Measurements from ENCODE around the gene LRRN2. TPM values are rescaled to one million over a fixed set of nuclear protein-coding genes. Genes with fewer than 3 reads are reported as not detected.

Gene LRRN2
- total RNA-seq, 1 experiment from 2014 or later, result 5.3 TPM

DNA sequence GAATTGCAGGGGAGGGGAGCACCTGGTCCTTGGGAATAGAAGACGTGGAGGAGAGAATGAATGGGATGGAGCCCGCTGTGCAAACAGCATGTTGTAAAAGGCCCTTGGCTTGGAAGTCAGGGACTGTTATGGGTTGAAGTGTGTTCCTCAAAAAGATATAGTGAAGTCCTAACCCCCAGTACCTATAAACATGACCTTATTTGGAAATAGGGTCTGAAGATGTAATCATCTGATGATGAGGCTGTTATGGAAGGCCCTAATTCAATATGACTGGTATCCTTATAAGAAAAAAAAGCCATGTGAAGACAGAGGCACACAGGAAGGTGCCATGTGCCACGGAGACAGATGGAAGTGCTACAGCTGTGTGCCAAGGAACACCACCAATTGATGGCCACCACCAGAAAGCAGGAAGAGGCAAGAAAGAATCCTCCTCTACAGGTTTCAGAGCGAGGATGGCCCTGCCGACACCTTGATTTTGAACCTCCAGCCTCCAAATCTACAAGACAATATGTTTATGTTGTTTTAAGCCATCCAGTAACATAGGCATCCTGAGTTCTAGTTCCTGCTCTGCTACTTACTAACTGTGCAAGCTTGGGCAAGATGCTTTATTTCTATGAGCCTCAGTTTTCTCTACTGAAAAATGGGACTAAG is 51.2 kb downstream of the LRRN2 start:
- ChIA-PET POLR2A (no interaction called here), CTCF (no interaction called here)
- Mint-ChIP-seq H3K9me3 (peaks cover 9% of the 10 kb centered on the region), H3K4me1 (no peaks in the 10 kb centered on the region), H3K36me3 (peaks cover 3% of the 10 kb centered on the region), H3K27me3 (ENCODE audit: low read depth) (0 out of 2 replicates have a peak, but pooled peaks cover 2% of the 10 kb centered on the region), H3K27ac (no peak overlapping the region), H3K4me3 (no peak overlapping the region)
- DNase-seq (ENCODE audit: low spot score), result no peak
- no peak for ATAC-seq
- TF ChIP-seq, protein P1, sequence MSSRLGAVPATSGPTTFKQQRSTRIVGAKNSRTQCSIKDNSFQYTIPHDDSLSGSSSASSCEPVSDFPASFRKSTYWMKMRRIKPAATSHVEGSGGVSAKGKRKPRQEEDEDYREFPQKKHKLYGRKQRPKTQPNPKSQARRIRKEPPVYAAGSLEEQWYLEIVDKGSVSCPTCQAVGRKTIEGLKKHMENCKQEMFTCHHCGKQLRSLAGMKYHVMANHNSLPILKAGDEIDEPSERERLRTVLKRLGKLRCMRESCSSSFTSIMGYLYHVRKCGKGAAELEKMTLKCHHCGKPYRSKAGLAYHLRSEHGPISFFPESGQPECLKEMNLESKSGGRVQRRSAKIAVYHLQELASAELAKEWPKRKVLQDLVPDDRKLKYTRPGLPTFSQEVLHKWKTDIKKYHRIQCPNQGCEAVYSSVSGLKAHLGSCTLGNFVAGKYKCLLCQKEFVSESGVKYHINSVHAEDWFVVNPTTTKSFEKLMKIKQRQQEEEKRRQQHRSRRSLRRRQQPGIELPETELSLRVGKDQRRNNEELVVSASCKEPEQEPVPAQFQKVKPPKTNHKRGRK (CRISPR knock-in tag; IDR thresholded peaks at IDR 0.05; ENCODE audit: borderline replicate concordance), result no peak
- TF ChIP-seq, protein P2, sequence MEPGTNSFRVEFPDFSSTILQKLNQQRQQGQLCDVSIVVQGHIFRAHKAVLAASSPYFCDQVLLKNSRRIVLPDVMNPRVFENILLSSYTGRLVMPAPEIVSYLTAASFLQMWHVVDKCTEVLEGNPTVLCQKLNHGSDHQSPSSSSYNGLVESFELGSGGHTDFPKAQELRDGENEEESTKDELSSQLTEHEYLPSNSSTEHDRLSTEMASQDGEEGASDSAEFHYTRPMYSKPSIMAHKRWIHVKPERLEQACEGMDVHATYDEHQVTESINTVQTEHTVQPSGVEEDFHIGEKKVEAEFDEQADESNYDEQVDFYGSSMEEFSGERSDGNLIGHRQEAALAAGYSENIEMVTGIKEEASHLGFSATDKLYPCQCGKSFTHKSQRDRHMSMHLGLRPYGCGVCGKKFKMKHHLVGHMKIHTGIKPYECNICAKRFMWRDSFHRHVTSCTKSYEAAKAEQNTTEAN (CRISPR knock-in tag; IDR thresholded peaks at IDR 0.05), result no peak
- TF ChIP-seq NFE2L1 (CRISPR knock-in tag; IDR thresholded peaks at IDR 0.05) (no peak), GABPB1 (CRISPR knock-in tag; IDR thresholded peaks at IDR 0.05) (no peak), ESRRA (CRISPR knock-in tag; IDR thresholded peaks at IDR 0.05; ENCODE audit: borderline replicate concordance) (no peak), RORB (CRISPR knock-in tag; IDR thresholded peaks at IDR 0.05) (no peak)
- TF ChIP-seq, protein P3, sequence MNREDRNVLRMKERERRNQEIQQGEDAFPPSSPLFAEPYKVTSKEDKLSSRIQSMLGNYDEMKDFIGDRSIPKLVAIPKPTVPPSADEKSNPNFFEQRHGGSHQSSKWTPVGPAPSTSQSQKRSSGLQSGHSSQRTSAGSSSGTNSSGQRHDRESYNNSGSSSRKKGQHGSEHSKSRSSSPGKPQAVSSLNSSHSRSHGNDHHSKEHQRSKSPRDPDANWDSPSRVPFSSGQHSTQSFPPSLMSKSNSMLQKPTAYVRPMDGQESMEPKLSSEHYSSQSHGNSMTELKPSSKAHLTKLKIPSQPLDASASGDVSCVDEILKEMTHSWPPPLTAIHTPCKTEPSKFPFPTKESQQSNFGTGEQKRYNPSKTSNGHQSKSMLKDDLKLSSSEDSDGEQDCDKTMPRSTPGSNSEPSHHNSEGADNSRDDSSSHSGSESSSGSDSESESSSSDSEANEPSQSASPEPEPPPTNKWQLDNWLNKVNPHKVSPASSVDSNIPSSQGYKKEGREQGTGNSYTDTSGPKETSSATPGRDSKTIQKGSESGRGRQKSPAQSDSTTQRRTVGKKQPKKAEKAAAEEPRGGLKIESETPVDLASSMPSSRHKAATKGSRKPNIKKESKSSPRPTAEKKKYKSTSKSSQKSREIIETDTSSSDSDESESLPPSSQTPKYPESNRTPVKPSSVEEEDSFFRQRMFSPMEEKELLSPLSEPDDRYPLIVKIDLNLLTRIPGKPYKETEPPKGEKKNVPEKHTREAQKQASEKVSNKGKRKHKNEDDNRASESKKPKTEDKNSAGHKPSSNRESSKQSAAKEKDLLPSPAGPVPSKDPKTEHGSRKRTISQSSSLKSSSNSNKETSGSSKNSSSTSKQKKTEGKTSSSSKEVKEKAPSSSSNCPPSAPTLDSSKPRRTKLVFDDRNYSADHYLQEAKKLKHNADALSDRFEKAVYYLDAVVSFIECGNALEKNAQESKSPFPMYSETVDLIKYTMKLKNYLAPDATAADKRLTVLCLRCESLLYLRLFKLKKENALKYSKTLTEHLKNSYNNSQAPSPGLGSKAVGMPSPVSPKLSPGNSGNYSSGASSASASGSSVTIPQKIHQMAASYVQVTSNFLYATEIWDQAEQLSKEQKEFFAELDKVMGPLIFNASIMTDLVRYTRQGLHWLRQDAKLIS (CRISPR knock-in tag; IDR thresholded peaks at IDR 0.05; ENCODE audit: borderline replicate concordance), result no peak
- TF ChIP-seq, protein P4, sequence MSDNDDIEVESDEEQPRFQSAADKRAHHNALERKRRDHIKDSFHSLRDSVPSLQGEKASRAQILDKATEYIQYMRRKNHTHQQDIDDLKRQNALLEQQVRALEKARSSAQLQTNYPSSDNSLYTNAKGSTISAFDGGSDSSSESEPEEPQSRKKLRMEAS (CRISPR knock-in tag; IDR thresholded peaks at IDR 0.05), result no peak
- TF ChIP-seq, protein P5, sequence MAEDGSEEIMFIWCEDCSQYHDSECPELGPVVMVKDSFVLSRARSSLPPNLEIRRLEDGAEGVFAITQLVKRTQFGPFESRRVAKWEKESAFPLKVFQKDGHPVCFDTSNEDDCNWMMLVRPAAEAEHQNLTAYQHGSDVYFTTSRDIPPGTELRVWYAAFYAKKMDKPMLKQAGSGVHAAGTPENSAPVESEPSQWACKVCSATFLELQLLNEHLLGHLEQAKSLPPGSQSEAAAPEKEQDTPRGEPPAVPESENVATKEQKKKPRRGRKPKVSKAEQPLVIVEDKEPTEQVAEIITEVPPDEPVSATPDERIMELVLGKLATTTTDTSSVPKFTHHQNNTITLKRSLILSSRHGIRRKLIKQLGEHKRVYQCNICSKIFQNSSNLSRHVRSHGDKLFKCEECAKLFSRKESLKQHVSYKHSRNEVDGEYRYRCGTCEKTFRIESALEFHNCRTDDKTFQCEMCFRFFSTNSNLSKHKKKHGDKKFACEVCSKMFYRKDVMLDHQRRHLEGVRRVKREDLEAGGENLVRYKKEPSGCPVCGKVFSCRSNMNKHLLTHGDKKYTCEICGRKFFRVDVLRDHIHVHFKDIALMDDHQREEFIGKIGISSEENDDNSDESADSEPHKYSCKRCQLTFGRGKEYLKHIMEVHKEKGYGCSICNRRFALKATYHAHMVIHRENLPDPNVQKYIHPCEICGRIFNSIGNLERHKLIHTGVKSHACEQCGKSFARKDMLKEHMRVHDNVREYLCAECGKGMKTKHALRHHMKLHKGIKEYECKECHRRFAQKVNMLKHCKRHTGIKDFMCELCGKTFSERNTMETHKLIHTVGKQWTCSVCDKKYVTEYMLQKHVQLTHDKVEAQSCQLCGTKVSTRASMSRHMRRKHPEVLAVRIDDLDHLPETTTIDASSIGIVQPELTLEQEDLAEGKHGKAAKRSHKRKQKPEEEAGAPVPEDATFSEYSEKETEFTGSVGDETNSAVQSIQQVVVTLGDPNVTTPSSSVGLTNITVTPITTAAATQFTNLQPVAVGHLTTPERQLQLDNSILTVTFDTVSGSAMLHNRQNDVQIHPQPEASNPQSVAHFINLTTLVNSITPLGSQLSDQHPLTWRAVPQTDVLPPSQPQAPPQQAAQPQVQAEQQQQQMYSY (CRISPR knock-in tag; IDR thresholded peaks at IDR 0.05), result no peak

DNA sequence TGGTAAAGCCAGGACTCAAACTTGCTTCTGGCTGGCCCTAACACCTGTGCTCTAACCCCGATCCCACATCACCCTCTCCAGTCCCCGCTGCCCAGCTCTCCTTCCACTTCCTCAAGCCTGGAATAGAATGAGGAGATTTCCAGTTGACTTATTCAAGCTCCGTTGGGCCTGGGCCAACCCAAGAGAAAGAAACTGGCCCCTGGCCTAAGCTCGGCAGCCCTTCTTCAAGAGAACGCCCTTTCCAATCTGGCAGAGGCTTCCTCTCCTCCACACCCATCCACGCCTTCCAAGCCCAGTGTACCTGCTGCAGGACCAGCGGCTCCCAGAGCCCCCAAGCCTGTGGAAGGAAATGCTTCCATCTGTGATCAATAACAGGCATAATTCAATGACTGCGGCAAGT is 51.9 kb downstream of the LRRN2 start:
- Mint-ChIP-seq H3K27me3 (ENCODE audit: low read depth) (peaks cover 2% of the 10 kb centered on the region; the same call in 1 of the 2 replicates), H3K4me1 (no peaks in the 10 kb centered on the region), H3K4me3 (no peak overlapping the region), H3K36me3 (peaks cover 6% of the 10 kb centered on the region), H3K9me3 (peaks cover 13% of the 10 kb centered on the region), H3K27ac (no peak overlapping the region)
- DNase-seq (ENCODE audit: low spot score), result no peak
- ChIA-PET POLR2A (no interaction called here), CTCF (no interaction called here)
- no peak for ATAC-seq
- TF ChIP-seq, protein P6, sequence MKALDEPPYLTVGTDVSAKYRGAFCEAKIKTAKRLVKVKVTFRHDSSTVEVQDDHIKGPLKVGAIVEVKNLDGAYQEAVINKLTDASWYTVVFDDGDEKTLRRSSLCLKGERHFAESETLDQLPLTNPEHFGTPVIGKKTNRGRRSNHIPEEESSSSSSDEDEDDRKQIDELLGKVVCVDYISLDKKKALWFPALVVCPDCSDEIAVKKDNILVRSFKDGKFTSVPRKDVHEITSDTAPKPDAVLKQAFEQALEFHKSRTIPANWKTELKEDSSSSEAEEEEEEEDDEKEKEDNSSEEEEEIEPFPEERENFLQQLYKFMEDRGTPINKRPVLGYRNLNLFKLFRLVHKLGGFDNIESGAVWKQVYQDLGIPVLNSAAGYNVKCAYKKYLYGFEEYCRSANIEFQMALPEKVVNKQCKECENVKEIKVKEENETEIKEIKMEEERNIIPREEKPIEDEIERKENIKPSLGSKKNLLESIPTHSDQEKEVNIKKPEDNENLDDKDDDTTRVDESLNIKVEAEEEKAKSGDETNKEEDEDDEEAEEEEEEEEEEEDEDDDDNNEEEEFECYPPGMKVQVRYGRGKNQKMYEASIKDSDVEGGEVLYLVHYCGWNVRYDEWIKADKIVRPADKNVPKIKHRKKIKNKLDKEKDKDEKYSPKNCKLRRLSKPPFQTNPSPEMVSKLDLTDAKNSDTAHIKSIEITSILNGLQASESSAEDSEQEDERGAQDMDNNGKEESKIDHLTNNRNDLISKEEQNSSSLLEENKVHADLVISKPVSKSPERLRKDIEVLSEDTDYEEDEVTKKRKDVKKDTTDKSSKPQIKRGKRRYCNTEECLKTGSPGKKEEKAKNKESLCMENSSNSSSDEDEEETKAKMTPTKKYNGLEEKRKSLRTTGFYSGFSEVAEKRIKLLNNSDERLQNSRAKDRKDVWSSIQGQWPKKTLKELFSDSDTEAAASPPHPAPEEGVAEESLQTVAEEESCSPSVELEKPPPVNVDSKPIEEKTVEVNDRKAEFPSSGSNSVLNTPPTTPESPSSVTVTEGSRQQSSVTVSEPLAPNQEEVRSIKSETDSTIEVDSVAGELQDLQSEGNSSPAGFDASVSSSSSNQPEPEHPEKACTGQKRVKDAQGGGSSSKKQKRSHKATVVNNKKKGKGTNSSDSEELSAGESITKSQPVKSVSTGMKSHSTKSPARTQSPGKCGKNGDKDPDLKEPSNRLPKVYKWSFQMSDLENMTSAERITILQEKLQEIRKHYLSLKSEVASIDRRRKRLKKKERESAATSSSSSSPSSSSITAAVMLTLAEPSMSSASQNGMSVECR (CRISPR knock-in tag; IDR thresholded peaks at IDR 0.05; ENCODE audit: borderline replicate concordance), result no peak
- TF ChIP-seq, protein P7, sequence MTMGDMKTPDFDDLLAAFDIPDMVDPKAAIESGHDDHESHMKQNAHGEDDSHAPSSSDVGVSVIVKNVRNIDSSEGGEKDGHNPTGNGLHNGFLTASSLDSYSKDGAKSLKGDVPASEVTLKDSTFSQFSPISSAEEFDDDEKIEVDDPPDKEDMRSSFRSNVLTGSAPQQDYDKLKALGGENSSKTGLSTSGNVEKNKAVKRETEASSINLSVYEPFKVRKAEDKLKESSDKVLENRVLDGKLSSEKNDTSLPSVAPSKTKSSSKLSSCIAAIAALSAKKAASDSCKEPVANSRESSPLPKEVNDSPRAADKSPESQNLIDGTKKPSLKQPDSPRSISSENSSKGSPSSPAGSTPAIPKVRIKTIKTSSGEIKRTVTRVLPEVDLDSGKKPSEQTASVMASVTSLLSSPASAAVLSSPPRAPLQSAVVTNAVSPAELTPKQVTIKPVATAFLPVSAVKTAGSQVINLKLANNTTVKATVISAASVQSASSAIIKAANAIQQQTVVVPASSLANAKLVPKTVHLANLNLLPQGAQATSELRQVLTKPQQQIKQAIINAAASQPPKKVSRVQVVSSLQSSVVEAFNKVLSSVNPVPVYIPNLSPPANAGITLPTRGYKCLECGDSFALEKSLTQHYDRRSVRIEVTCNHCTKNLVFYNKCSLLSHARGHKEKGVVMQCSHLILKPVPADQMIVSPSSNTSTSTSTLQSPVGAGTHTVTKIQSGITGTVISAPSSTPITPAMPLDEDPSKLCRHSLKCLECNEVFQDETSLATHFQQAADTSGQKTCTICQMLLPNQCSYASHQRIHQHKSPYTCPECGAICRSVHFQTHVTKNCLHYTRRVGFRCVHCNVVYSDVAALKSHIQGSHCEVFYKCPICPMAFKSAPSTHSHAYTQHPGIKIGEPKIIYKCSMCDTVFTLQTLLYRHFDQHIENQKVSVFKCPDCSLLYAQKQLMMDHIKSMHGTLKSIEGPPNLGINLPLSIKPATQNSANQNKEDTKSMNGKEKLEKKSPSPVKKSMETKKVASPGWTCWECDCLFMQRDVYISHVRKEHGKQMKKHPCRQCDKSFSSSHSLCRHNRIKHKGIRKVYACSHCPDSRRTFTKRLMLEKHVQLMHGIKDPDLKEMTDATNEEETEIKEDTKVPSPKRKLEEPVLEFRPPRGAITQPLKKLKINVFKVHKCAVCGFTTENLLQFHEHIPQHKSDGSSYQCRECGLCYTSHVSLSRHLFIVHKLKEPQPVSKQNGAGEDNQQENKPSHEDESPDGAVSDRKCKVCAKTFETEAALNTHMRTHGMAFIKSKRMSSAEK (CRISPR knock-in tag; IDR thresholded peaks at IDR 0.05; ENCODE audit: borderline replicate concordance), result no peak

Measured in WTC11 (cell line).